Glutamatergic neuron (in vitro differentiated cells): ENCODE data around the gene FAM180B. TPM values are rescaled to one million over a fixed set of nuclear protein-coding genes. Genes with fewer than 3 reads are reported as not detected.
A peak's percentile ranks its signal among the peaks of the same experiment; 100 is the strongest.
"Not testable (repeated sequence)": the region's sequence is repeated elsewhere in the genome, so short reads cannot be mapped to it uniquely, and the experiment has no call there.

Source experiments
- DNase-seq: peaks from one replicate; pipeline ENCODE4 v3.0.0; 2022
- H3K27ac Mint-ChIP-seq: one replicate; pipeline ENCODE4 v1.8.0; 2020; ENCODE audit warnings: mild to moderate bottlenecking, mixed read lengths, inconsistent platforms; ENCODE audit not compliant: unreplicated experiment
- H3K27me3 Mint-ChIP-seq: one replicate; pipeline ENCODE4 v1.8.0; 2020; ENCODE audit warnings: mild to moderate bottlenecking, moderate library complexity, mixed read lengths, inconsistent platforms; ENCODE audit not compliant: unreplicated experiment
- H3K36me3 Mint-ChIP-seq: one replicate; pipeline ENCODE4 v1.8.0; 2020; ENCODE audit warnings: mild to moderate bottlenecking, mixed read lengths, inconsistent platforms; ENCODE audit not compliant: unreplicated experiment
- H3K4me1 Mint-ChIP-seq: one replicate; pipeline ENCODE4 v1.8.0; 2020; ENCODE audit warnings: mild to moderate bottlenecking, low read depth, mixed read lengths, inconsistent platforms; ENCODE audit not compliant: unreplicated experiment
- H3K4me3 Mint-ChIP-seq: one replicate; pipeline ENCODE4 v1.8.0; 2020; ENCODE audit warnings: mild to moderate bottlenecking, mixed read lengths, inconsistent platforms; ENCODE audit not compliant: unreplicated experiment
- H3K9me3 Mint-ChIP-seq: one replicate; pipeline ENCODE4 v1.8.0; 2020; ENCODE audit warnings: mild to moderate bottlenecking, moderate library complexity, mixed read lengths, inconsistent platforms; ENCODE audit not compliant: unreplicated experiment
- total RNA-seq: library from RNA; stranded (reverse); fragmentation: NEBNext Ultra II Directional; extraction: Animal tissue kit (Norgen Biotek cat#: 25700); gene quantifications from one replicate; pipeline ENCODE4 v1.2.1, GENCODE V29; 2021; ENCODE audit not compliant: unreplicated experiment
- TF ChIP-seq, protein P1 (sequence below): fragments of 200-600 bp; sonication (generic); IDR thresholded peaks from one replicate; pipeline ENCODE4 v1.5.0; 2021; ENCODE audit not compliant: partially characterized antibody, unreplicated experiment

FAM180B gene
- total RNA-seq, 1 donor from 2014 or later, result not detected

DNA sequence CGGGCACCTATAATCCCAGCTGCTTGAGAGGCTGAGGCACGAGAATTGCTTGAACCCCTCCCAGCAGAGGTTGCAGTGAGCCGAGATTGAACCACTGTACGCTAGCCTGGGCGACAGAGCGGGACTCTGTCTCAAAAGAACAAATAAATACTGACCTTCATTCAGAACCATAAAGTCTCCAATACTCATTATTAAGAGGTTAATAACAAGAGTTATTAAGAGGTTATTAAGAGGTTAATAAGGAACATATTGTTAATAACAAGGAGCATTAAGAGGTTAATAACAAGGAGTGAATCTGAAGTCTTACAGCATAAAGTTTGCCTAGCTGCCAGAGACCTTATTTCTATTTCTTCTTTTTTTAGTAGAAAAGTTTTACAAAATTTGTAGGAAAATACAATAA lies 41.2 kb upstream of the FAM180B start:
- Mint-ChIP-seq H3K9me3 (peaks cover 3% of the 10 kb centered on the region), H3K27me3 (no peaks in the 10 kb centered on the region), H3K4me3 (no peak overlapping the region), H3K36me3 (no peaks in the 10 kb centered on the region), H3K4me1 (peaks cover 11% of the 10 kb centered on the region), H3K27ac (no peak overlapping the region)
- DNase-seq, result no peak
- TF ChIP-seq, protein P1, sequence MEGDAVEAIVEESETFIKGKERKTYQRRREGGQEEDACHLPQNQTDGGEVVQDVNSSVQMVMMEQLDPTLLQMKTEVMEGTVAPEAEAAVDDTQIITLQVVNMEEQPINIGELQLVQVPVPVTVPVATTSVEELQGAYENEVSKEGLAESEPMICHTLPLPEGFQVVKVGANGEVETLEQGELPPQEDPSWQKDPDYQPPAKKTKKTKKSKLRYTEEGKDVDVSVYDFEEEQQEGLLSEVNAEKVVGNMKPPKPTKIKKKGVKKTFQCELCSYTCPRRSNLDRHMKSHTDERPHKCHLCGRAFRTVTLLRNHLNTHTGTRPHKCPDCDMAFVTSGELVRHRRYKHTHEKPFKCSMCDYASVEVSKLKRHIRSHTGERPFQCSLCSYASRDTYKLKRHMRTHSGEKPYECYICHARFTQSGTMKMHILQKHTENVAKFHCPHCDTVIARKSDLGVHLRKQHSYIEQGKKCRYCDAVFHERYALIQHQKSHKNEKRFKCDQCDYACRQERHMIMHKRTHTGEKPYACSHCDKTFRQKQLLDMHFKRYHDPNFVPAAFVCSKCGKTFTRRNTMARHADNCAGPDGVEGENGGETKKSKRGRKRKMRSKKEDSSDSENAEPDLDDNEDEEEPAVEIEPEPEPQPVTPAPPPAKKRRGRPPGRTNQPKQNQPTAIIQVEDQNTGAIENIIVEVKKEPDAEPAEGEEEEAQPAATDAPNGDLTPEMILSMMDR, result no peak

DNA sequence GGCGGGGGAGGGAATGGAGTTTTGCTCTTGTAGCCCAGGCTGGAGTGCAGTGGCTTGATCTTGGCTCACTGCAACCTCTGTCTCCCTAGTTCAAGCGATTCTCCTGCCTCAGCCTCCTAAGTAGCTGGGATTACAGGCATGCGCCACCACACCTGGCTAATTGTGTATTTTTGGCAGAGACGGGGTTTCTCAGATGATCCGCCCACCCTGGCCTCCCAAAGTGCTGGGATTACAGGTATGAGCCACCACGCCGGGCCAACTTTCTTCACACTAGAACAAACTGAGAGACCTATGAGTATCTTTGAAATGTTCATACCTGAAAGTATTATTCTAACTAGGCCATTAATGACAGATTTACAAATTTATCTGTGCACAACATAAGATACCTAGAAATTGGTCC lies 40.2 kb upstream of the FAM180B start:
- not testable (repeated sequence) for H3K4me3 Mint-ChIP-seq

DNA sequence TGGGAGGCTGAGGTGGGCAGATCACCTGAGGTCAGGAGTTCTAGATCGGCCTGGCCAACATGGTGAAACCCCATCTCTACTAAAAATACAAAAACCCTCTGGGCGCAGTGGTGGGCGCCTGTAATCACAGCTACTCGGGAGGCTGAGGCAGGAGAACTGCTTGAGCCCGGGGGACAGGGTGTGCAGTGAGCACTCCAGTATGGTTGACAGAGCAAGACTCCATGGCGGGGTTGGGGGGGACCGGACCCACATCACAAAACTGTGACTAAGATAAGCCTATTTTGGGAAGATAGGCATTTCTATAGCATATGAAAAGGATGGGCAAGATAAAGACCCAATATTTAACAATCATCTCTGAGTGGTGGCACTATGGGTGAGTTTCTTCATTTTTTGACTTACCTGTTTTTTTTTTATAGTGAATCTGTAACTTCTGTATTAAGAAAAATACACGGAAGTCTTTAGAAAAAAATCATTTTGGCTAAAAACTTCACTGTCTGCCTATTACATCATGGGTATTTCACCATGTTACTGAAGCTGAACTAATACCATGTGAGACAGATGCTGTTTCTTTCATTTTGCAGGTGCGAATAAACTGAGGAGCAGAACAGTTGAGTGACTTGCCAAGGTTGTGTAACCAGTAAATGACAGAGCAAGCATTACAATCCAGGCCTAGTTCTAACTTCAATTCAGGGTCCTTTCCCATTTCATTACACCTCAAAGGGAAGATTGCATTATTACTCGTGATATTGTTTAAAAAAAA lies 36.0 kb upstream of the FAM180B start:
- H3K36me3 Mint-ChIP-seq, result no peaks in the 10 kb centered on the region
- peaks cover 9% of the 10 kb centered on the region for H3K27me3 Mint-ChIP-seq
- H3K4me3 Mint-ChIP-seq, result peak overlapping the region; percentile 96
- peaks cover 1% of the 10 kb centered on the region for H3K9me3 Mint-ChIP-seq
- TF ChIP-seq, protein P1, result no peak
- peak overlapping the region; percentile 66 for H3K27ac Mint-ChIP-seq
- H3K4me1 Mint-ChIP-seq, result peaks cover 24% of the 10 kb centered on the region
- DNase-seq, result no peak

More for the DNA sequence above, 40.2 kb upstream of the FAM180B start:
- not testable (repeated sequence) for H3K36me3 Mint-ChIP-seq, DNase-seq, H3K27ac Mint-ChIP-seq, H3K9me3 Mint-ChIP-seq, H3K27me3 Mint-ChIP-seq
- peaks cover 13% of the 10 kb centered on the region for H3K4me1 Mint-ChIP-seq

DNA sequence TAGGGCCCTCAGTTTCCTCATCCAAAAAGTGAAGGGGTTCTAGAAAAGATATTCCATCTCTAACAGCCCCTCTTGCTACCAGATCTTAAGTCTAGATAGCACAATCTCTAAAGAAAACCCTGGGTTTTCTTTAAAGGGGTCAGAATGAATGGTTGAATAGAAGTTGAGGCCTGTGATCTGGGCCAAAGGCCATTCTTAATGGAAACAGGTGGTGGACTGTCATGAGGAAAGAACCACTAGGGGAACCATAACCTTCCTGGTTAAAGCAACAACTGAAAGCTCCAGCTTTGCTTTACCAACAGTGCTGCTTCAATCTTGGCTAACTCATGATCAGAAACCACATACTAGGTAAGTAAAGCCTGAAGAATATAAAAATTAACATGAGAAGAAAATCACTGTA lies 35.4 kb upstream of the FAM180B start:
- H3K4me1 Mint-ChIP-seq, result peaks cover 24% of the 10 kb centered on the region
- peaks cover 9% of the 10 kb centered on the region for H3K27me3 Mint-ChIP-seq
- H3K4me3 Mint-ChIP-seq, result peak overlapping the region; percentile 96
- no peak for DNase-seq
- peaks cover 1% of the 10 kb centered on the region for H3K9me3 Mint-ChIP-seq
- H3K36me3 Mint-ChIP-seq, result no peaks in the 10 kb centered on the region
- H3K27ac Mint-ChIP-seq, result peak overlapping the region; percentile 98
- TF ChIP-seq, protein P1, result peak; percentile 33

DNA sequence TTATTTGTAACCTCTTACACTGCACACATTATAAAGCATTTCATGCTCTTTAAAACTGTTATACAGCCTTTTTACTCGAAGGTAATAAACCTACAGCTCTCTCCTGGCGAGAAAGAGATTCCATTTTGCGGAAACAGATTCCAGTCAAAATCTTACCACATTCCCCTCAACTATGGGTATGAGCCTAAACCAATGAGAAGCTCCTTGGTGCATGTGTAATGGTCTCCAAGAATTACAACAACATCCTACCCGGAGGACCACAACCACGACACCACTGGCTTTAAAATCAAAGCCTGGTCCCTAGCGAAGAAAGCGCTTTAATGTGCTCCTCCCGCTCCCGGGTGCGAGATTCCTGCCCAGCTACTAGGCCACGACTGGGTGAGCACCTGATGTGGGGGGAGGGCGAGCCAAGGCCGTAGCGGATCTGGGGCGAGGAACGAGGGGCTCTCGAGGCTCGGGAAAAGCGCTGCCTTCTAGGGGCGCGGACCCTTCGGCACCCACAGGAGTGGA lies 34.4 kb upstream of the FAM180B start:
- TF ChIP-seq, protein P1, result no peak
- peaks cover 9% of the 10 kb centered on the region for H3K27me3 Mint-ChIP-seq
- H3K4me1 Mint-ChIP-seq, result peaks cover 24% of the 10 kb centered on the region
- peaks cover 1% of the 10 kb centered on the region for H3K9me3 Mint-ChIP-seq
- peak; percentile 59 for DNase-seq
- peak overlapping the region; percentile 96 for H3K4me3 Mint-ChIP-seq
- H3K27ac Mint-ChIP-seq, result peak overlapping the region; percentile 98
- no peaks in the 10 kb centered on the region for H3K36me3 Mint-ChIP-seq
